ENCODE measurements around the gene PRX. TPM values are rescaled to one million over a fixed set of nuclear protein-coding genes. Genes with fewer than 3 reads are reported as not detected.

The PRX gene, protein sequence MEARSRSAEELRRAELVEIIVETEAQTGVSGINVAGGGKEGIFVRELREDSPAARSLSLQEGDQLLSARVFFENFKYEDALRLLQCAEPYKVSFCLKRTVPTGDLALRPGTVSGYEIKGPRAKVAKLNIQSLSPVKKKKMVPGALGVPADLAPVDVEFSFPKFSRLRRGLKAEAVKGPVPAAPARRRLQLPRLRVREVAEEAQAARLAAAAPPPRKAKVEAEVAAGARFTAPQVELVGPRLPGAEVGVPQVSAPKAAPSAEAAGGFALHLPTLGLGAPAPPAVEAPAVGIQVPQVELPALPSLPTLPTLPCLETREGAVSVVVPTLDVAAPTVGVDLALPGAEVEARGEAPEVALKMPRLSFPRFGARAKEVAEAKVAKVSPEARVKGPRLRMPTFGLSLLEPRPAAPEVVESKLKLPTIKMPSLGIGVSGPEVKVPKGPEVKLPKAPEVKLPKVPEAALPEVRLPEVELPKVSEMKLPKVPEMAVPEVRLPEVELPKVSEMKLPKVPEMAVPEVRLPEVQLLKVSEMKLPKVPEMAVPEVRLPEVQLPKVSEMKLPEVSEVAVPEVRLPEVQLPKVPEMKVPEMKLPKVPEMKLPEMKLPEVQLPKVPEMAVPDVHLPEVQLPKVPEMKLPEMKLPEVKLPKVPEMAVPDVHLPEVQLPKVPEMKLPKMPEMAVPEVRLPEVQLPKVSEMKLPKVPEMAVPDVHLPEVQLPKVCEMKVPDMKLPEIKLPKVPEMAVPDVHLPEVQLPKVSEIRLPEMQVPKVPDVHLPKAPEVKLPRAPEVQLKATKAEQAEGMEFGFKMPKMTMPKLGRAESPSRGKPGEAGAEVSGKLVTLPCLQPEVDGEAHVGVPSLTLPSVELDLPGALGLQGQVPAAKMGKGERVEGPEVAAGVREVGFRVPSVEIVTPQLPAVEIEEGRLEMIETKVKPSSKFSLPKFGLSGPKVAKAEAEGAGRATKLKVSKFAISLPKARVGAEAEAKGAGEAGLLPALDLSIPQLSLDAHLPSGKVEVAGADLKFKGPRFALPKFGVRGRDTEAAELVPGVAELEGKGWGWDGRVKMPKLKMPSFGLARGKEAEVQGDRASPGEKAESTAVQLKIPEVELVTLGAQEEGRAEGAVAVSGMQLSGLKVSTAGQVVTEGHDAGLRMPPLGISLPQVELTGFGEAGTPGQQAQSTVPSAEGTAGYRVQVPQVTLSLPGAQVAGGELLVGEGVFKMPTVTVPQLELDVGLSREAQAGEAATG (N-terminal part only)
- total RNA-seq = under 1 TPM; 0.37 to 0.99 (median 0.60) TPM
- long read RNA-seq = 0 reads

DNA sequence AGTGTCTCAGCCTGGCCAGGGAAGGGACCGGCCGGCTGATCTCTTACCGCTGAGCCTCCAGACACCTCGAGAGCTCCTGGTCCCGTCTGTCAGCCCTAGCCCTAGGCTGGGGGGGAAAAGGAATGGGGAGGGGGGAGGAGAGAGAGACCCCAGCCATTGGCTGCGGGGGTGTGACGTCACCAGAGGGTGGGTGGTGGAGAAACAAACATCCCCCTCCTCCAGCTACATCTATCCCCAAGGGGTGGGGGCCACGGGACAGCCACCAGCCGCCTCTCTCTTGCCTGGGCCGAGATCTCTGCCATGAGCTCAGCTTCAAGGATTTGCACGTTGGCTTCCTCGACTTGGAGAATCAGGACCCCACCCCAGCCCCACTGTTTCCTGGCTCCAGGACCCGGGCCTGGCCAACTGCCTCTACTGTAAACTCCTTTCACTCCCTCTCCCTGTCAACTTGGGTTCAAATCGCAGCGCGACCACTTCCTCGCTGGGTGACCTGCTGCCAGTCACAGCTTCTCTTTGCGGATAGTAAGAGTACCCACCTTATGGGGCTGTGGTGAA lies at the start of gene PRX:
Gene PRX, minus strand, starts transcription at position 88 of the 555 bp plus-strand sequence. CDS start 5,446 bp downstream, outside the sequence.
- no peak within 1 kb of the TSS for H3K27ac ChIP-seq

DNA sequence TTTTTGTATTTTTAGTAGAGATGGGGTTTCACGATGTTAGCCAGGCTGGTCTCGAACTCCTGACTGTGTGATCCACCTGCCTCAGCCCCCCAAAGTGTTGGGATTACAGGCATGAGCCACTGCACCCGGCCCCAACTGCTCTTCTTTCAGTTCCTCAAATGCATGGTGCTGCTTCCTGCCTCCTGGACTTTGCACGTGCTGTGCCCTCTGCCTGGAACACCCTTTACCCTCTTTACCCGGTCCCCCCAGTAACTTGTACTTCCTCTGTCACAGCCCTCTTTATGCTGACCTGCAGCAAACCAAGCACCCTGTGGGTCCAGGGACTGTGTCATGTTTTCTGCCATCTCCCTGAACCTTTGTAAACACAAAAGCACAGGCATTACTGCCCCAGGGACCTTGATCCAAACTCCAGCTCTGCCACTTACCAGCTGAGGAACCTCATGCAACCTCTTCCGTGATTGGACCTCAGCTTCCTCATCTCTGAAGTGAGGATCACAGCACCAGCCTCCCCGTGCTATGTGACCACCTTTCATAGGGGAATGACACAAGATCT lies 48.6 kb upstream of the PRX start:
- TF ChIP-seq, protein P1, sequence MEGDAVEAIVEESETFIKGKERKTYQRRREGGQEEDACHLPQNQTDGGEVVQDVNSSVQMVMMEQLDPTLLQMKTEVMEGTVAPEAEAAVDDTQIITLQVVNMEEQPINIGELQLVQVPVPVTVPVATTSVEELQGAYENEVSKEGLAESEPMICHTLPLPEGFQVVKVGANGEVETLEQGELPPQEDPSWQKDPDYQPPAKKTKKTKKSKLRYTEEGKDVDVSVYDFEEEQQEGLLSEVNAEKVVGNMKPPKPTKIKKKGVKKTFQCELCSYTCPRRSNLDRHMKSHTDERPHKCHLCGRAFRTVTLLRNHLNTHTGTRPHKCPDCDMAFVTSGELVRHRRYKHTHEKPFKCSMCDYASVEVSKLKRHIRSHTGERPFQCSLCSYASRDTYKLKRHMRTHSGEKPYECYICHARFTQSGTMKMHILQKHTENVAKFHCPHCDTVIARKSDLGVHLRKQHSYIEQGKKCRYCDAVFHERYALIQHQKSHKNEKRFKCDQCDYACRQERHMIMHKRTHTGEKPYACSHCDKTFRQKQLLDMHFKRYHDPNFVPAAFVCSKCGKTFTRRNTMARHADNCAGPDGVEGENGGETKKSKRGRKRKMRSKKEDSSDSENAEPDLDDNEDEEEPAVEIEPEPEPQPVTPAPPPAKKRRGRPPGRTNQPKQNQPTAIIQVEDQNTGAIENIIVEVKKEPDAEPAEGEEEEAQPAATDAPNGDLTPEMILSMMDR (IDR thresholded peaks at IDR 0.05) = no peak
- no peaks in the 10 kb centered on the region for H3K9me3 ChIP-seq
- H3K36me3 ChIP-seq = peaks cover 0 to 9% (median 2%) of the 10 kb centered on the region in 4 donors
- DNase-seq = peak; percentile 43 to 71 (median 70)
- H3K27me3 ChIP-seq = no peaks in the 10 kb centered on the region
- intact Hi-C loops (cut with DNase I) = no loop called here
- ATAC-seq = peak in 3 of 4 donors; percentile 0 to 42 (median 4)
- peaks cover 0 to 50% (median 19%) of the 10 kb centered on the region in 4 donors for H3K4me1 ChIP-seq
- peak overlapping the region in 2 of 3 donors; percentile 20 to 55 for H3K27ac ChIP-seq
- 15% methylated on average over 5 of the region's 7 CpGs for WGBS (ENCODE audit: insufficient coverage, low coverage, low lambda C conversion rate, missing lambda C conversion rate)
- H3K4me3 ChIP-seq = no peak overlapping the region

More for the DNA sequence above, at the start of gene PRX:
- intact Hi-C loops (cut with DNase I) = no loop called here
- WGBS (ENCODE audit: insufficient coverage, low coverage, low lambda C conversion rate, missing lambda C conversion rate) = 53% methylated on average over 7 of the region's 18 CpGs
- Histone ChIP-seq H3K9me3 (no peaks in the 10 kb centered on the region), H3K4me3 (no peak within 1 kb of the TSS), H3K4me1 (no peaks in the 10 kb centered on the region), H3K27me3 (no peaks in the 10 kb centered on the region), H3K36me3 (no peaks in the 10 kb centered on the region)
- no peak for TF ChIP-seq POLR2A (IDR thresholded peaks at IDR 0.05)
- TF ChIP-seq, protein P1 (IDR thresholded peaks at IDR 0.05) = no peak
- no peak for ATAC-seq
- no peak for DNase-seq

DNA sequence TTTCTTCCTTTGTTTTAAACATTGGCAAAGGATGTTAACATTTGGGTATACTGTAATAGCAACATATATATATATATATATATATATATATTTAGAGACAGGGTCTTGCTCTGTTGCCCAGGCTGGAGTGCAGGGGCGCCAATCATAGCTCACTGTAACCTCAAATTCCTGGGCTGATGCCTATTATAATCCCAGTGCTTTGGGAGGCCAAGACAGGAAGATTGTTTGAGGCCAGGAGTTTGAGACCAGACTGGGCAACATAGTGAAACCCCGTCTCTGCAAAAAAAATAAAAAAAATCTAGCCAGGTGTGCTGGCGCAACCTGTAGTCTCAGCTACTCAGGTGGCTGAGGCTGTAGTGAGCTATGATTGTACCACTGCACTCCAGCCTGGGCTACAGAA lies 47.0 kb upstream of the PRX start:
- H3K4me1 ChIP-seq = peaks cover 0 to 42% (median 13%) of the 10 kb centered on the region in 4 donors
- no peak overlapping the region for H3K27ac ChIP-seq
- 90% methylated on average over 3 of the region's 3 CpGs for WGBS (ENCODE audit: insufficient coverage, low coverage, low lambda C conversion rate, missing lambda C conversion rate)
- intact Hi-C loops (cut with DNase I) = no loop called here
- no peaks in the 10 kb centered on the region for H3K9me3 ChIP-seq
- DNase-seq (no peak), ATAC-seq (no peak)
- no peak overlapping the region for H3K4me3 ChIP-seq
- no peaks in the 10 kb centered on the region for H3K27me3 ChIP-seq
- TF ChIP-seq, protein P1 (IDR thresholded peaks at IDR 0.05) = no peak
- peaks cover 0 to 12% (median 6%) of the 10 kb centered on the region in 4 donors for H3K36me3 ChIP-seq

DNA sequence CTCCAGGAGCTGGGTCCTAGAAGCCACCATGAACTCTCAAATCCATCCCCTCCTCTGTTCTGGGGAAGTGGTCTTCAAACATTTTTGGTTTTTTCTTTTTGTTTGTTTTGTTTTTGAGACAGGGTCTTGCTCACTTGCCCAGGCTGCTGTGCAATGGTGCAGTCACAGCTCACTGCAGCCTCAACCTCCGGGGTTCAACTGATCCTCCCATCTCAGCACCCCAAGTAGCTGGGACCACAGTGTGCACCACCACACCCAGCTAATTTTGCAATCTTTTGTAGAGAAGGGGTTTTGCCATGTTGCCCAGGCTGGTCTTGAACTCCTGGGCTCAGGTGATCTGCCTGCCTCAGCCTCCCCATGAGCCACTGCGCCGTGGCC lies 45.4 kb upstream of the PRX start:
- TF ChIP-seq, protein P1 (IDR thresholded peaks at IDR 0.05) = no peak
- TF ChIP-seq POLR2A (IDR thresholded peaks at IDR 0.05) = no peak
- 84% methylated on average over 2 of the region's 3 CpGs for WGBS (ENCODE audit: insufficient coverage, low coverage, low lambda C conversion rate, missing lambda C conversion rate)
- Histone ChIP-seq H3K4me1 (peaks cover 0 to 30% (median 8%) of the 10 kb centered on the region in 4 donors), H3K27ac (no peak overlapping the region), H3K36me3 (peaks cover 0 to 17% (median 8%) of the 10 kb centered on the region in 4 donors), H3K27me3 (no peaks in the 10 kb centered on the region), H3K4me3 (no peak overlapping the region), H3K9me3 (no peaks in the 10 kb centered on the region)
- DNase-seq (no peak), ATAC-seq (no peak)
- intact Hi-C loops (cut with DNase I) = no loop called here
